NB4 (cell line): ENCODE measurements around the gene ZNF135.

Source experiments
- DNase-seq: peaks from one replicate; pipeline ENCODE4 v3.0.0; 2010; ENCODE audit warnings: low read depth
- H3K4me3 ChIP-seq: one replicate; pipeline ENCODE4 v1.5.1; 2011; ENCODE audit warnings: mild to moderate bottlenecking, low read depth, low read length, moderate library complexity
- CTCF ChIP-seq: IDR thresholded peaks from one replicate; pipeline ENCODE4 v1.5.1; 2012; ENCODE audit warnings: low read depth, low read length
- MAX ChIP-seq: IDR thresholded peaks from 2 replicates; pipeline ENCODE4 v1.6.1; 2011; ENCODE audit warnings: low read depth, low read length
- MYC ChIP-seq: IDR thresholded peaks from 2 replicates; pipeline ENCODE4 v1.6.1; 2011; ENCODE audit warnings: low read depth, low read length
- POLR2A ChIP-seq: IDR thresholded peaks from 2 replicates; pipeline ENCODE4 v1.6.1; 2011; ENCODE audit warnings: mild to moderate bottlenecking; ENCODE audit not compliant: insufficient read length; ENCODE audit errors: extremely low read depth

ZNF135 gene

DNA sequence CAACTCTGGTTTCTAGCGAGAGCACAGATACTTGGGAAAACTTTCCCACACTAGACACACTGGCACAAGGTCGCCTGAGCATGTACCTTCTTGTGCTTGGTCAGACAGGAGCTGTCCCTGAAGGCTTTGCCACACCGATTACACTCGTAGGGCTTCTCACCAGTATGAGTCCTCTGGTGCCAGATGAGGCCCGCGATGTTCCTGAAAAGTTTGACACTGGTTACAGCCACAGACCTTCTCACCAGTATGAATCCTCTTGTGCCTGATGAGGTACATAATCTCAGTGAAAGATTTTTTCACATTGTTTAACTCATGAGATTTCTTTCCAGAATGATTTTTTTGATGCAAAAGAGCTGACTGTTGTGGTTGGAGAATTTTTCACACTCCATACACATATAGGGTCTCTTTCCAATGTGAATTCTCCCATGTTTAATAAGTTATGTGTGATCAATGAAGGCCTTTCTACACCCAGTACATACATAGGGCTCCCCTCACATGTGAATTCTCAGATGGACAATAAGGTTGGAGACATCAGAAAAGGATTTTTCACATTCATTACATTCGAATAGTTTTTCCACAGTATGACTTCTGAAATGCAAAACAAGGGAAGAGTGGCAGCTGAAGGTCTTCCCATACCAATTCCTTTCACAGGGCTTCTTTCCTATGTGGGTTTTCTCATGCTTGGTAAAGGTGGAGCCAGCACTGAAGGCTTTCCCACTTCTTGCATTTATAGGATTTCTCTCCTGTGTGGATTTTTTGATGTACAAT lies 48.9 kb downstream of the ZNF135 start:
- H3K4me3 ChIP-seq, result no peak overlapping the region
- no peak for DNase-seq
- TF ChIP-seq CTCF, result no peak

- no peak for TF ChIP-seq CTCF
- TF ChIP-seq MAX, result no peak
- no peak for TF ChIP-seq POLR2A
- TF ChIP-seq MYC, result no peak
- no peak for DNase-seq
- H3K4me3 ChIP-seq, result no peak overlapping the region
These were observed 49.4 kb downstream of the ZNF135 start for GRCh38 chr19:58108546-58108817.

GRCh38 chr19:58117841-58118575 lies 58.9 kb downstream of the ZNF135 start:
- no peak for TF ChIP-seq POLR2A
- TF ChIP-seq MYC, result no peak
- no peak for TF ChIP-seq MAX
- no peak for TF ChIP-seq CTCF
- DNase-seq, result no peak

GRCh38 chr19:58118979-58119733 lies 60.1 kb downstream of the ZNF135 start:
- peak; percentile 22 for DNase-seq
- H3K4me3 ChIP-seq, result no peak overlapping the region
- TF ChIP-seq MYC (no peak), MAX (no peak), CTCF (no peak), POLR2A (no peak)

More at GRCh38 chr19:58117841-58118575, 58.9 kb downstream of the ZNF135 start:
- no peak overlapping the region for H3K4me3 ChIP-seq
